CD4-positive, CD25-positive, alpha-beta regulatory T cell (primary cell): ENCODE data around the gene OR2Z1. TPM values are rescaled to one million over a fixed set of nuclear protein-coding genes. Genes with fewer than 3 reads are reported as not detected.
"Not testable (repeated sequence)": the region's sequence is repeated elsewhere in the genome, so short reads cannot be mapped to it uniquely, and the experiment has no call there.

Experiments
- ATAC-seq, 2 donors: fragments of 150-1000 bp; cut with Tn5 transposase; one replicate each; pipeline ENCODE4 v1.10.0; 2021; ENCODE audit warnings: low read depth in 2 of 2, moderate number of reproducible peaks in 2 of 2, moderate library complexity in 1 of 2
- DNase-seq, 3 donors: peaks; one replicate each; pipeline versions ENCODE4 v3.0.0 to v3.0.0-alpha.2; 2012 to 2022; ENCODE audit warnings: mixed read lengths in 1 of 3
- H3K27ac ChIP-seq: one replicate; pipeline ENCODE4 v1.7.0; 2013; ENCODE audit warnings: mild to moderate bottlenecking, low read length; ENCODE audit not compliant: insufficient read depth, poor library complexity, severe bottlenecking
- H3K27me3 ChIP-seq: one replicate; pipeline ENCODE4 v1.7.0; 2013; ENCODE audit warnings: low read length; ENCODE audit not compliant: control insufficient read depth, insufficient read depth
- H3K36me3 ChIP-seq: one replicate; pipeline ENCODE4 v1.7.0; 2013; ENCODE audit warnings: mild to moderate bottlenecking, low read length, moderate library complexity; ENCODE audit not compliant: control insufficient read depth, insufficient read depth
- H3K4me1 ChIP-seq: 2 replicates; pipeline ENCODE4 v1.7.0; 2013; ENCODE audit warnings: mild to moderate bottlenecking, low read length; ENCODE audit not compliant: insufficient read depth, control insufficient read depth, poor library complexity, severe bottlenecking
- H3K4me3 ChIP-seq: one replicate; pipeline ENCODE4 v1.7.0; 2013; ENCODE audit warnings: low read depth, mild to moderate bottlenecking, low read length, moderate library complexity
- H3K9me3 ChIP-seq, 2 experiments: 1 replicate in 1 of 2; 2 replicates in 1 of 2; pipeline ENCODE4 v1.7.0; 2013; ENCODE audit warnings: low read length in 2 of 2, mild to moderate bottlenecking in 1 of 2, moderate library complexity in 1 of 2; ENCODE audit not compliant: control insufficient read depth in 2 of 2
- H3K27ac Mint-ChIP-seq, 3 donors: one replicate each; pipeline ENCODE4 v1.8.0; 2020 to 2022; ENCODE audit warnings: mild to moderate bottlenecking in 3 of 3, mixed read lengths in 3 of 3, moderate library complexity in 2 of 3
- H3K27me3 Mint-ChIP-seq: one replicate; pipeline ENCODE4 v1.8.0; 2022; ENCODE audit warnings: mild to moderate bottlenecking, mixed read lengths
- H3K36me3 Mint-ChIP-seq: one replicate; pipeline ENCODE4 v1.8.0; 2020; ENCODE audit warnings: mixed read lengths
- H3K4me1 Mint-ChIP-seq, 4 donors: one replicate each; pipeline ENCODE4 v1.8.0; 2020 to 2022; ENCODE audit warnings: mixed read lengths in 4 of 4, mild to moderate bottlenecking in 1 of 4
- H3K4me3 Mint-ChIP-seq, 4 donors: one replicate each; pipeline ENCODE4 v1.8.0; 2020 to 2022; ENCODE audit warnings: mild to moderate bottlenecking in 4 of 4, mixed read lengths in 4 of 4, moderate library complexity in 3 of 4
- H3K9me3 Mint-ChIP-seq, 7 donors: one replicate each; pipeline ENCODE4 v1.8.0; 2020 to 2022; ENCODE audit warnings: mixed read lengths in 7 of 7, mild to moderate bottlenecking in 3 of 7, moderate library complexity in 2 of 7
- polyA plus RNA-seq, 4 donors: library from polyadenylated mRNA; unstranded; fragments of 300-500 nt; fragmentation: Illumina TruSeq; gene quantifications; one replicate each; pipeline ENCODE4 v1.2.3, GENCODE V29; 2021
- total RNA-seq: library from RNA; stranded (reverse); gene quantifications from one replicate; pipeline ENCODE4 v1.2.3, GENCODE V29; 2022

Gene OR2Z1
- total and polyA plus RNA-seq, 5 donors from 2014 or later: not detected

DNA sequence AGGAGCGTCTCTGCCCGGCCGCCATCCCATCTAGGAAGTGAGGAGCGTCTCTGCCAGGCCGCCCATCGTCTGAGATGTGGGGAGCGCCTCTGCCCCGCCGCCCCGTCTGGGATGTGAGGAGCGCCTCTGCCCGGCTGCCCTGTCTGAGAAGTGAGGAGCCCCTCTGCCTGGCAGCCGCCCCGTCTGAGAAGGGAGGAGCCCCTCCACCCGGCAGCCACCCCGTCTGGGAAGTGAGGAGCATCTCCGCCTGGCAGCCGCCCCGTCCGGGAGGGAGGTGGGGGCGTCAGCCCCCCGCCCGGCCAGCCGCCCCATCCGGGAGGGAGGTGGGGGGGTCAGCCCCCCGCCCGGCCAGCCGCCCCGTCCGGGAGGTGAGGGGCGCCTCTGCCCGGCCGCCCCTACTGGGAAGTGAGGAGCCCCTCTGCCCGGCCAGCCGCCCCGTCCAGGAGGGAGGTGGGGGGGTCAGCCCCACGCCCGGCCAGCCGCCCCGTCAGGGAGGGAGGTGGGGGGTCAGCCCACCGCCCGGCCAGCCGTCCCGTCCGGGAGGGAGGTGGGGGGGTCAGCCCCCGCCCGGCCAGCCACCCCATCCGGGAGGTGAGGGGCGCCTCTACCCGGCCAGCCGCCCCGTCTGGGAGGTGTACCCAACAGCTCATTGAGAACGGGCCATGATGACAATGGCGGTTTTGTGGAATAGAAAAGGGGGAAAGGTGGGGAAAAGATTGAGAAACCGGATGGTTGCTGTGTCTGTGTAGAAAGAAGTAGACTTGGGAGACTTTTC, 18.0 kb downstream of the OR2Z1 start:
- not testable (repeated sequence) for DNase-seq, H3K27me3 Mint-ChIP-seq, H3K4me3 ChIP-seq, H3K27ac Mint-ChIP-seq, H3K36me3 Mint-ChIP-seq, H3K9me3 ChIP-seq, ATAC-seq, H3K4me1 Mint-ChIP-seq, H3K27ac ChIP-seq, H3K4me1 ChIP-seq, H3K9me3 Mint-ChIP-seq, H3K36me3 ChIP-seq, H3K4me3 Mint-ChIP-seq, H3K27me3 ChIP-seq

GRCh38 chr19:8767257-8767656, 45.8 kb downstream of the OR2Z1 start:
- H3K36me3 Mint-ChIP-seq, H3K27me3 Mint-ChIP-seq, DNase-seq: not testable (repeated sequence)

GRCh38 chr19:8769265-8769664, 47.8 kb downstream of the OR2Z1 start:
- not testable (repeated sequence) for H3K27ac Mint-ChIP-seq, H3K9me3 ChIP-seq, H3K27ac ChIP-seq, H3K4me3 Mint-ChIP-seq, H3K27me3 Mint-ChIP-seq, H3K4me1 ChIP-seq, H3K36me3 ChIP-seq, H3K36me3 Mint-ChIP-seq, H3K4me3 ChIP-seq, H3K9me3 Mint-ChIP-seq, ATAC-seq, H3K27me3 ChIP-seq, H3K4me1 Mint-ChIP-seq, DNase-seq

More at GRCh38 chr19:8767257-8767656, 45.8 kb downstream of the OR2Z1 start:
- not testable (repeated sequence) for H3K27me3 ChIP-seq, H3K4me3 Mint-ChIP-seq, H3K4me1 ChIP-seq, H3K4me1 Mint-ChIP-seq, H3K27ac ChIP-seq, H3K9me3 ChIP-seq, ATAC-seq, H3K9me3 Mint-ChIP-seq, H3K4me3 ChIP-seq, H3K36me3 ChIP-seq, H3K27ac Mint-ChIP-seq

DNA sequence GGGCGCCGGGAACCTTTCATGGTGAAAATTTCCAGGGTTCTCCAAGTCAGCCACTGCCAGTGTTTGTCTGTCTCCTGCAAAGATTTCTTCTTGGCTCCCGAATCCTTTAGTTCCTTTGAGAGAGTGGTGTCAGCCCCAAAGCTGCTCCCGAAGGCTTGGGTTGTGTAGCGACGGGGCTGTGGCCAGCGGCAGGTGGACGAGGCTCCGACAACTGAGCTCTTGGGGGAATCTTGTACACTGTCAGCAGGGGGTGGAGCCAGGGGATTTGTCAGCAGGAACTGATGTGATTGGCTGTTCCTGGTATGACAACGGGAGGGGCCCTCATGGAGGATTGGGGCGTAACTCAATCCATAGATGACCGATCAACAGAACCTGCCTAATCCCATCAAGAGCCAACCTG, 52.2 kb downstream of the OR2Z1 start:
- H3K27ac Mint-ChIP-seq: not testable (repeated sequence)

More for the DNA sequence above, 52.2 kb downstream of the OR2Z1 start:
- H3K4me3 Mint-ChIP-seq, H3K9me3 Mint-ChIP-seq, H3K4me3 ChIP-seq, H3K4me1 Mint-ChIP-seq, H3K4me1 ChIP-seq, H3K27ac ChIP-seq, H3K27me3 ChIP-seq, H3K36me3 ChIP-seq, ATAC-seq, H3K9me3 ChIP-seq, DNase-seq, H3K36me3 Mint-ChIP-seq, H3K27me3 Mint-ChIP-seq: not testable (repeated sequence)

Other genes with a start within 250 kb of the OR2Z1 start
- 3.7 TPM for gene PRAM1, start 219.0 kb upstream of the OR2Z1 start, total RNA-seq
- under 1 TPM in 2 of 4 donors, not detected in 2; 0.06 to 0.21 TPM for gene PRAM1, start 219.0 kb upstream of the OR2Z1 start, polyA plus RNA-seq
- gene ZNF414, start 207.5 kb upstream of the OR2Z1 start, total RNA-seq: 35.1 TPM
- 10 to 100 TPM in 3 of 4 donors, 1 to 10 TPM in 1; 9.7 to 15.0 (median 12.6) TPM for gene ZNF414, start 207.5 kb upstream of the OR2Z1 start, polyA plus RNA-seq
- gene MYO1F, start 144.2 kb upstream of the OR2Z1 start, total RNA-seq: 289 TPM
- 10 to 100 TPM; 45.3 to 79.3 (median 61.5) TPM for gene MYO1F, start 144.2 kb upstream of the OR2Z1 start, polyA plus RNA-seq
- 17.9 TPM for gene ADAMTS10, start 110.9 kb upstream of the OR2Z1 start, total RNA-seq
- 1 to 10 TPM in 1 of 4 donors, under 1 TPM in 3; 0.42 to 1.2 (median 0.52) TPM for gene ADAMTS10, start 110.9 kb upstream of the OR2Z1 start, polyA plus RNA-seq
- gene NFILZ, start 91.0 kb upstream of the OR2Z1 start, total RNA-seq: not detected
- not detected for gene NFILZ, start 91.0 kb upstream of the OR2Z1 start, polyA plus RNA-seq
- not detected for gene ACTL9, start 22.8 kb upstream of the OR2Z1 start, total RNA-seq
- not detected for gene ACTL9, start 22.8 kb upstream of the OR2Z1 start, polyA plus RNA-seq
- gene ZNF558, start 110.7 kb downstream of the OR2Z1 start, total RNA-seq: 22.9 TPM
- gene ZNF558, start 110.7 kb downstream of the OR2Z1 start, polyA plus RNA-seq: 10 to 100 TPM in 1 of 4 donors, 1 to 10 TPM in 3; 6.1 to 11.2 (median 6.7) TPM
- gene MBD3L1, start 110.7 kb downstream of the OR2Z1 start, total RNA-seq: not detected
- gene MBD3L1, start 110.7 kb downstream of the OR2Z1 start, polyA plus RNA-seq: not detected